ENCODE data around the gene UBFD1.
"Not testable (repeated sequence)": the region's sequence is repeated elsewhere in the genome, so short reads cannot be mapped to it uniquely, and the experiment has no call there.

The UBFD1 gene

DNA sequence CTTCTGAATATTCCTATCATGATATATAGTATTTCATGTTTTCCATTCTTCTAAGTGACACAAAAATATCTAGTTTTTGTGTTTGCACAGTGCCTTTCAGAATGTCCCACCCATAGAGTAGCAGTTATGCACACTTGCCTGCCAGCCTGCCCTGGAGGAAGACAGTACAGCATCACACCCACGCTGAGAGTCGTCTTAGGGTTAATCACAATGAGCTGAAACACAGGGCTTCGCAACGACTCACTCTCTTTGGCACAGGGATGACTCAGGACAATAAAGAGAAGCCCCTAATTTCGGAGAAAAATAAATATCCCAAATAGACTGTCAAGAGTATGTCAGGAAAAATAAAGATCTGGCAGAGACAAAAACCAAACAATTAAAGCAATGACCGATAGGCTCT is 50.2 kb downstream of the UBFD1 start:
- no peak for DNase-seq (ENCODE audit: low read depth in 2 of 2, low spot score in 1 of 2)

- DNase-seq (ENCODE audit: low read depth in 2 of 2, low spot score in 1 of 2): no peak
Observed at GRCh38 chr16:23608194-23608593, 50.7 kb downstream of the UBFD1 start.

DNA sequence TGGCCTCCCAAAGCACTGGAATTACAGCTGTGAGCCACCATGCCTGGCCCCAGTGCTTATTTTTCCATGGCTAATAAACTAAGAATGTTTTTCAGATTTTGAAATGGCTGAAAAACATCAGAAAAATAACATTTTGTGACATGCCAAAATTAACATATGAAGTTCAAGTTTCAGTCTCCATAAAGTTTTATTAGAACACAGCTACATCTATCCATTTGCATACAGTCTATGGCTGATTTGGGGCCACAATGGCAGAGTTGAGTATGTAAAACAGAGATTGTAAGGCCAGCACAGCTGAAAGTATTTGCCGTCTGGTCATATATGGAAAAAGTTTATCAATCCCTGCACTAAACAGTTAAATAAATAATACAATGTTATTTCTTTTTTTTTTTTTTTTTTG is 52.4 kb downstream of the UBFD1 start:
- no peak for DNase-seq (ENCODE audit: low read depth in 2 of 2, low spot score in 1 of 2)

DNA sequence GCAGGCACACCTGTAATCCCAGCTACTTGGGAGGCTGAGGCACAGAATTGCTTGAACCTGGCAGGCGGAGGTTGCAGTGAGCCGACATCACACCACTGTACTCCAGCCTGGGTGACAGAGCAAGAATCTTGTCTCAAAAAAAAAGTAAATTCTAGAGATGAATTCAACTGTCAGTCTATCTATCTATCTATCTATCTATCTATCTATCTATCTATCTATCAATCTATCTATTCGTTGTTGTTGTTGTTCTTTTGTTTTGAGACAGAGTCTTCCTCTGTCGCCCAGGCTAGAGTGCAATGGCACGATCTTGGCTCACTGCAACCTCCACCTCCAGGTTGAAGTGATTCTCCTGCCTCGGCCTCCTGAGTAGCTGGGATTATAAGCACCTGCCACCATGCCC is 53.4 kb downstream of the UBFD1 start:
- not testable (repeated sequence) for DNase-seq (ENCODE audit: low read depth in 2 of 2, low spot score in 1 of 2)

- DNase-seq (ENCODE audit: low read depth in 2 of 2, low spot score in 1 of 2): no peak
Observed at GRCh38 chr16:23611936-23612335, 54.4 kb downstream of the UBFD1 start.

GRCh38 chr16:23615805-23616204 is 58.3 kb downstream of the UBFD1 start:
- no peak for DNase-seq (ENCODE audit: low read depth in 2 of 2, low spot score in 1 of 2)
